ENCODE measurements around the gene PRSS33. TPM values are rescaled to one million over a fixed set of nuclear protein-coding genes. Genes with fewer than 3 reads are reported as not detected.
A peak's percentile ranks its signal among the peaks of the same experiment; 100 is the strongest.

PRSS33 gene
- total and polyA plus RNA-seq, 2 of the 8 experiments (the other 6 are each of a cell fraction or from before 2014, with no cell fraction given), result 0.09 TPM; not detected in 1

GRCh38 chr16:2785101-2785991, 2.0 kb downstream of the PRSS33 start (continued):
- no peak for TF ChIP-seq CHD7 (IDR thresholded peaks at IDR 0.05; ENCODE audit: insufficient replicate concordance, low read length)
- peak in 1 of 2 experiments; percentile 24; a peak in 1 of 4 replicates for TF ChIP-seq RAD21 (IDR thresholded peaks at IDR 0.05 in 1 of 2, conservative IDR thresholded peaks at IDR 0.05 in 1 of 2; ENCODE audit: low read depth in 2 of 2, low read length in 2 of 2)
- no peak for TF ChIP-seq ASH2L (IDR thresholded peaks at IDR 0.05; ENCODE audit: low read length)
- peak; percentile 15 to 51 (median 26); a peak in 3 of 4 replicates for TF ChIP-seq CTCF (IDR thresholded peaks at IDR 0.05; ENCODE audit: control extremely low read depth in 1 of 3, insufficient read depth in 1 of 3, low read depth in 1 of 3, low read length in 3 of 3)
- TF ChIP-seq POLR2AphosphoS5 (IDR thresholded peaks at IDR 0.05; ENCODE audit: low read depth, low read length), result no peak
- no peak for TF ChIP-seq SRF (IDR thresholded peaks at IDR 0.05; ENCODE audit: low read depth, low read length)
